Muscle layer of duodenum (tissue), 2 donors: ENCODE data around the gene LZTS2.

Source experiments
- H3K27ac ChIP-seq: one replicate; pipeline ENCODE4 v1.7.0; 2013; ENCODE audit warnings: mild to moderate bottlenecking, low read length
- H3K27me3 ChIP-seq: one replicate; pipeline ENCODE4 v1.7.0; 2013; ENCODE audit warnings: low read depth, mild to moderate bottlenecking, control low read depth, low read length
- H3K36me3 ChIP-seq, 2 donors: one replicate each; pipeline ENCODE4 v1.7.0; 2013; ENCODE audit warnings: low read length in 2 of 2, control low read depth in 1 of 2, mild to moderate bottlenecking in 1 of 2; ENCODE audit not compliant: insufficient read depth in 2 of 2, control insufficient read depth in 1 of 2
- H3K4me1 ChIP-seq, 2 donors: one replicate each; pipeline ENCODE4 v1.7.0; 2013; ENCODE audit warnings: low read length in 2 of 2, mild to moderate bottlenecking in 2 of 2, control low read depth in 1 of 2, moderate library complexity in 1 of 2; ENCODE audit not compliant: insufficient read depth in 2 of 2, control insufficient read depth in 1 of 2
- H3K4me3 ChIP-seq, 2 donors: one replicate each; pipeline ENCODE4 v1.7.0; 2013; ENCODE audit warnings: low read length in 2 of 2, low read depth in 1 of 2, mild to moderate bottlenecking in 1 of 2
- H3K9me3 ChIP-seq, 2 donors: one replicate each; pipeline ENCODE4 v1.7.0; 2013; ENCODE audit warnings: low read length in 2 of 2, control low read depth in 1 of 2, mild to moderate bottlenecking in 1 of 2; ENCODE audit not compliant: control insufficient read depth in 1 of 2
- donor health status: healthy.

LZTS2 gene

GRCh38 chr10:101052285-101052684, 52.7 kb downstream of the LZTS2 start:
- Histone ChIP-seq H3K36me3 (no peaks in the 10 kb centered on the region), H3K27ac (no peak overlapping the region), H3K27me3 (peaks cover 36% of the 10 kb centered on the region), H3K9me3 (no peaks in the 10 kb centered on the region), H3K4me3 (no peak overlapping the region), H3K4me1 (peaks cover 0 to 10% of the 10 kb centered on the region in 2 donors)

- Histone ChIP-seq H3K4me1 (peaks cover 0 to 10% of the 10 kb centered on the region in 2 donors), H3K36me3 (no peaks in the 10 kb centered on the region), H3K27me3 (peaks cover 25% of the 10 kb centered on the region), H3K9me3 (no peaks in the 10 kb centered on the region), H3K27ac (no peak overlapping the region), H3K4me3 (no peak overlapping the region)
These were observed 53.9 kb downstream of the LZTS2 start for GRCh38 chr10:101053516-101053915.

- Histone ChIP-seq H3K9me3 (no peaks in the 10 kb centered on the region), H3K27ac (no peak overlapping the region), H3K4me1 (peaks cover 0 to 10% of the 10 kb centered on the region in 2 donors), H3K4me3 (no peak overlapping the region), H3K36me3 (no peaks in the 10 kb centered on the region), H3K27me3 (peaks cover 17% of the 10 kb centered on the region)
These were observed 54.7 kb downstream of the LZTS2 start for GRCh38 chr10:101054351-101054750.

GRCh38 chr10:101054876-101055275, 55.3 kb downstream of the LZTS2 start:
- Histone ChIP-seq H3K27me3 (peaks cover 14% of the 10 kb centered on the region), H3K9me3 (no peaks in the 10 kb centered on the region), H3K4me1 (peaks cover 0 to 10% of the 10 kb centered on the region in 2 donors), H3K4me3 (no peak overlapping the region), H3K36me3 (no peaks in the 10 kb centered on the region), H3K27ac (no peak overlapping the region)

GRCh38 chr10:101055411-101055810, 55.8 kb downstream of the LZTS2 start:
- Histone ChIP-seq H3K9me3 (no peaks in the 10 kb centered on the region), H3K4me3 (no peak overlapping the region), H3K4me1 (peaks cover 4 to 10% of the 10 kb centered on the region in 2 donors), H3K27ac (no peak overlapping the region), H3K27me3 (peaks cover 8% of the 10 kb centered on the region), H3K36me3 (no peaks in the 10 kb centered on the region)

GRCh38 chr10:101056365-101057151, 57.0 kb downstream of the LZTS2 start:
- Histone ChIP-seq H3K4me1 (peaks cover 4 to 10% of the 10 kb centered on the region in 2 donors), H3K36me3 (peaks cover 0 to 7% of the 10 kb centered on the region in 2 donors), H3K27ac (no peak overlapping the region), H3K27me3 (no peaks in the 10 kb centered on the region), H3K9me3 (no peaks in the 10 kb centered on the region), H3K4me3 (no peak overlapping the region)
